NCI-H1092 treated with DMSO at 0.1 percent for 48 hours (cell line): ENCODE results near the gene CPD.
"Not testable (repeated sequence)": the region's sequence is repeated elsewhere in the genome, so short reads cannot be mapped to it uniquely, and the experiment has no call there.

Experiments used
- DNase-seq: peaks from one replicate; lab custom pipeline; 2025; lab: John Stamatoyannopoulos, UW

The CPD gene

DNA sequence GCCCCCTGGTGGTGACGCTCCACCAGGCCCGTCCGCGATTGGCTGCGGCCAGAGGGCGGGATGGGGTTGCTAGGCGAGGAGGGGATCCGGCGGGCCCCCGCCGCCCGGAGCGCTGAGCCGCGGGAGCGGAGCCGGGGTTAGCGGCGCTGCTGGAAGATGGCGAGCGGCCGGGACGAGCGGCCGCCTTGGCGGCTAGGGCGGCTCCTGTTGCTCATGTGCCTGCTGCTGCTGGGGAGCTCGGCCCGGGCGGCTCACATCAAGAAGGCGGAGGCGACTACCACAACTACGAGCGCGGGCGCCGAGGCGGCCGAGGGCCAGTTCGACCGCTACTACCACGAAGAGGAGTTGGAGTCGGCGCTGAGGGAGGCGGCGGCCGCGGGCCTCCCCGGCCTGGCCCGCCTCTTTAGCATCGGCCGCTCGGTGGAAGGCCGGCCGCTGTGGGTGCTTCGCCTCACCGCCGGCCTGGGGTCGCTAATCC lies at the start of gene CPD:
CPD (plus strand) TSS at position 103 of the 478 bp plus-strand sequence; CDS start at position 157, 54 bp downstream.
- peak; percentile 92 for DNase-seq

DNA sequence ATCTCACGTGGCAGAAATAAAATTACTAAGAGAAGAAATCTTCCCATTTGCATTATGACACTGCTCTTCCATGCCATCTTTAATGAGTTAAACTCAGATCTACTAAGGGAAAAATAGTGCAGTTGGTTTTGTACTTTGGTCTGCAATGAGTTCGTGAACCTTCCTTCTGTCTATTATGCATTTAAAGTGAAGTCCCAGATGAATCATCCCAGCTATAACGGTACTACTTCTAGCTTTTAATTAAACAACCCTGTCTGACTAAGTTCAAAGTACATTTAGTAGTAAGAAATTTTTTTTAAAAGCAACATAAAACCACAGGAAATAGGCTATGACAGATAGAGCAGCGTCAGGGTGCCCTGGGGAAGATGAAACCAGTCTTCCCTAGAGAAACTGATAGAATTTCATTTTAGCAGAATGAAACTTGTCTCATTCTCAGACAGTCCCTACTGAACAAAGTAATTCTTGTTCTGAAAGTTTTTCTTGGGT lies 46.6 kb upstream of the CPD start:
- DNase-seq: no peak

DNA sequence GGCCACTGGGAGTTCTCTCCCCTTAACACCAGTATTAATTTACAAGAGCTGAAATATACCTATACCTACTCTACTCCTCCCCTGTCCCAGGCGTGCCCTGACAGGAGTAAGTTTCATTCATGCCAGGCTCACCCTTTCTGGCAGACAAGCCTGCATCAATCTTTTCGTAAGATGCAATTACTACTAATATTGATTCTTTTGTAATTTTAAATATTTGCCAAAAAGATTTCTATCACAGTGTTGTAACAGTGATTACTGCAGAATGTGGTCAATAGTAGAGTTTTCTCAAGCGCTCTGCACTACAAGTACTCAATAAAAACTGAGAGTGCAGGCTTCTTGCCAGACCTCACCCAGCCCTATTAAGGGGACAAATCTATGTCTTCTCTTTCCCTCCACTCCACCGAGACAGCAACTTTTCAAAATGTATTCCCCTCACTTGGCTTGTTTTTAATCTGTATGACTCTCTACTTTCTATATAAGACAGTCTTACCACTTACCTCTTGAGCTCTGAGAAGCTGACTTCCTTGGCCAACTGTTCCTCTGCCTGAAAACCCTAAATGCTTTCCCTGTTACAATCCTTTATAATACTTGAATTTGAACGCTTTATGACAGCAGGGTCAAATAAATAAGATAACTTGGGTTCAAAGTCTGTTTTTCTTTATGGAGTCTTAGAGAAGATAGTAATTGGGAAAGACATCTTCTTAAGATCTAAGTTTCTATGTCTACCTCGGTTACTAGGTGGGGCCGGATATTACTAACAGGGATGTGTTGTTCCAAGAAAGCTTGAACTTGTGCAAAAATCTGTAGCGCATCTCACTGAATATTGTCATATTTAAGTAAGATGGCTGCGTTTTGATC lies 45.0 kb upstream of the CPD start, which contains the start of gene TMIGD1:
TMIGD1 (minus strand) TSS at position 555 of the 858 bp plus-strand sequence. CDS start 1,924 bp downstream, outside the sequence.
- no peak for DNase-seq

DNA sequence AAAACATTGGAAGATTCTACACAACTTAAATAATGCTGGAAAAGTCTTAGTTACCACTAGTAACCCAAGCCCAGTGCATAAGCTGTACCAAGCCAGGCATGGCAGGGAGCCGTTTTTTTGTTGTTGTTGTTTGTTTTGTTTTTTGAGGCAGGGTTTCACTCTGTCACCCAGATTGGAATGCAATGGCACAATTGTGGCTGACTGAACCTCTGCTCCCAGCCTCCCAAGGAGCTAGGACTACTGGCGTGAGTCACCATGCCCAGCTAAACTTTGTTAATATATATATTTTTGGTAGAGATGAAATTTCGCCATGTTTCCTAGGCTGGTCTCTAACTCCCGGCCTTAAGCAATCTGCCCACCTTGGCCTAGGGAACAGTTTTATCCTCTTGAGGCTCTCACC lies 44.3 kb upstream of the CPD start:
- no peak for DNase-seq

DNA sequence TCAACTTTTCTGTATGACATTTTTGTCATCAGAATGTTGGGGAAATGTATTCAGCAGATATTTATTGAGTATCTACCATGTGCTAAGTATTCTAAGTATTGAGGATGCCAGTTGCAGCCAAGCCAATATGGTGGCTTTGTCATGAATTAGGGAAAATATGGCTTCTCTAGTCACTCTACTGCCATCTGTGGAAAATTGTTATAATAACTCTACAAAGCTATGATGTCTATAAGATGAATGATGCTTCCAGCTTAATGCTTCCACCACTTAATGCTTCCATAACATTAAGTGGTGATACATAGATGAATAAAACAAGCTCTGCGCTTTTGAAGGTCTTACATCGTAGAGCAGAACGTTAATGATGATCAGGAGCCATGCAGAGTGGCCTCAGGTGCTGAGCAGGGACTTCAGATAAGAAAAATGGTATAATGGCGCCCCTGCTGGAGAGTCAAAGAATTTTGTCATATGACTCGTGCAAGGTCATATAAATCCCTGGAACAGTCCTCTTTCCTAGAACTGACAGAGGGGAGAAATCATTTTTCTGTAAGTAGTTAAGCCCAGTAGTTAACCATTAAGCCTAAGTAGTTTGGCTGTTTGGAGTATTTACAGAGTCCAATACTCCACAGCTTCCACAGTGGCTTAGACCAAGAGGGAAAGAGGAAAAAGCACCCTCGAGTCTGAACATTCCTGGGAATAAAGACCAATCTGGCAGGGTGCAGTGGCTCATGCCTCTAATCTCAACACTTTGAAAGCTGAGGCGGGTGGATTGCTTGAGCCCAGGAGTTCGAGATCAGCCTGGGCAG lies 42.2 kb upstream of the CPD start:
- DNase-seq: peak; percentile 73

DNA sequence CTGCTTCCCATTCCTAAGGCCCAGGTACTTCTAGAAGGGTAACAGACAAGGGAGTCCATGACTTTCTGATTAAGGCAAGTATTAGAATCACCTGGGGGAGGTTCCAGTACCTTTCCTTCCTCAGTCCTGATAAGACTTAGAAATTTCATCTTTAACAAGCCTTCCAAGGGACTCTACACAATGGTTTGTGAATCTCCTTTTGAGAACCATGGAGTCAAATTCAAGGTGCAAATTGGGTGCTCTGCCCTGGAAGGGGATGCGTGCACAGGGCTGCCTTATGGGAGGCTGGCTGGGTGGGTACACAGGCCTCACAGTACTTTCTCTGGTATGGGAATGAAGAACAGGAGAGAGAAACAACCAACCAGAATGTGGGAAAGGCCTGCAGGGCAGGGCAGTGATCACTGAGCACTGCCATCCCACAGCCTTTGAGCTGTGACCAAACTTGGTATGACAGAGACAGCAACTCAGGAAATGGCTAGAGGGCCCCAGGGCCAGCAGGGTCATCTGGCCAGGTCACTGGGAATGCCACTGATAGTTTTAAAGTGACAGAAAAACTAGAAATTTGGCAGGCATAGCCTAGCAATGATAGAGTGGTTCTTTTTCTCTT lies 41.2 kb upstream of the CPD start:
- no peak for DNase-seq

DNA sequence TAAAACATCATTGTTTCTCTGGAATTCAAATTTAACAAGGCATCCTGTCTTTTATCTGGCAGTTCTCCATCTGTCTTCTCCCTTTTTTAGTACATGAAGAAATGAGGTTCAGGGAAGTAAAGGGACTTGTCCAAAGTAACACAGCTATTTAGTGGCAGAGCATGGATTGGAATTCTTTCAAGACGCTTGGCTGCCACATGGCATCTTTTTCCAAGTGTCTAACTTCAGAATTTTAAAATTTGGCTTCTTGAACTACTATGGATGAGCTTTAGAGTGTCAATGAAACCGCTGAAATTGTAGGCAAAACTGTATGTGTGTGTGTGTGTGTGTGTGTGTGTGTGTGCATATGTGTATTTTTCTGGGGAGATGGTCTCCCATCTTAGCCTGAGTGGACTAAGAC lies 39.6 kb upstream of the CPD start:
- no peak for DNase-seq

DNA sequence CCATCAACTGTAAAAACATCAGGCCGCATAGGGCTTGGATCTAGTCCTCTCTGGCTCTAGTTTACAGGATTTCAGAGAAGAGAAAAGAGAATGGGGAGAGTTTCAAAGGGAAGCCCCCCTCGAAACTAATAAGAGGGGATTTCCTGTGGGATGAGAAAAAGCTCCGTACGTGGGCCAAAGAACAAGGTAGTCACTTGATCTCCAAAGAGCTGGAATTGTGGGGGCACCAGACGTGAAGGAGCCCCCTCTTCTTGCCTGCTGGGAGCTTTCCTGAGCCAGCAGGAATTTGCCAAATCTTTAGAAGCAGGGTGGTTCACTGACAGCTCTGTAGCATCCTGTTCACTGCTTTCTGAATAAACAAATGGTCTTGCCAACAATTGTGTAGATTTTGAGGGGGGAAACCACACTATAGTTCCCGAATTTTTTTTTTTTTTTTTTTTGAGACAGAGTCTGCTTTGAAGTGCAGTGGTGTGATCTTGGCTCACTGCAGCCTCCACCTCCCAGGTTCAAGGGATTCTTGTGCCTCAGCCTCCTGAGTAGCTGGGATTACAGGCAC lies 37.8 kb upstream of the CPD start:
- DNase-seq: no peak

DNA sequence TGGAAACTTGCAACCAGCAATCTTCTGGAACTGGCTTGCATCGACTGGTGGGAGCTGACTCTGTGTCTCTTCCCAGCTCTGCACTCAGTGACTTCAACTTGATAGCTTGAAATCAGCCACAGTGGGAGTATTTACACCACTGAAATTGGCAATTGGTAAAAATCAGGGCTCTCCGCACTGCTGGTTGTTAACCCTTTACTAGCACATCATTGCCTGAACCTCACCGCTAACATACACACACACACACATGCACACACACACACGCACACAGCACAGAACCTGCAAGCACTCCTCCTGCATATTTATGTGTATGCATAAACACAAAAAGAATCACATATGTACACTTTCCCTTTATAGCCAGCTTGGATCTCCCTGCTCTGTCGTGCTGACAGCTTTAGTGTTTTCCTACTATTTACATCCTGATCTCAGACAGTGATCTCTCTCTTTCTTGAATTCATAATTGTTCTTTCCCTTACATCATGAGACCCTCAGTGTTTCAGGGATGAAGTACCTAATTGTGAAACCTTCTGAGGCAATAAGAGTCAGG lies 37.0 kb upstream of the CPD start:
- no peak for DNase-seq

DNA sequence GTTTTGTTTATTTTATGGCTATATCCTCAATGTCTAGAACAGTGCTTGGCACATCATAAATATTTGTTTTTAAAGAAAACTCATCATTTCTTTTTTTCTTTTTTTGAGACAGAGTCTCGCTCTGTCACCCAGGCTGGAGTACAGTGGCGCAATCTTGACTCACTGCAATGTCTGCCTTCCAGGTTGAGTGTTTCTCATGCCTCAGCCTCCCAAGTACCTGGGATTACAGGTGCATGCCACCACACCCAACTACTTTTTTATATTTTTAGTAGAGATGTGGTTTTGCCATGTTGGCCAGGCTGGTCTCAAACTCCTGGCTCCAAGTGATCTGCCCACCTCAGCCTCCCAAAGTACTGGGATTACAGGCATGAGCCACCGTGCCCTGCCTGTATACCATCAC lies 35.5 kb upstream of the CPD start:
- not testable (repeated sequence) for DNase-seq

DNA sequence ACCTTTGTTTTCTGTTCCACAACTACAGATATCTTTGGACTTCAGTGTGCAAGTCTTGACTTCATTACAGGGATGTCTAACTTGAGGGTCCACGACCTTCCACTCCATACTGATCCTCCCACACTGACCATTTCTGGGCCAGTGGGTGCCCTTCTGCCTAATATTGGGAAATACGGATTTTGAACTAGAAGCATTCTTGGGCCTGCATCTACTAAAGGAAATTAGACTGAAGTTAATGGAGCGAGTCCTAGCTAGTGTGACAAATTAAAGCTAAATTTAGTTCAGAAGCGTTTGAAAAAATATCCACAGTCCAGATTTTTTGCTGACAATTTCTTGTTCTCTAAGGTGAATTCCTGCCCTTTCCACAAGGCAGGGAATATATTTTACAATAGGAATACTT lies 34.9 kb upstream of the CPD start:
- DNase-seq: no peak

DNA sequence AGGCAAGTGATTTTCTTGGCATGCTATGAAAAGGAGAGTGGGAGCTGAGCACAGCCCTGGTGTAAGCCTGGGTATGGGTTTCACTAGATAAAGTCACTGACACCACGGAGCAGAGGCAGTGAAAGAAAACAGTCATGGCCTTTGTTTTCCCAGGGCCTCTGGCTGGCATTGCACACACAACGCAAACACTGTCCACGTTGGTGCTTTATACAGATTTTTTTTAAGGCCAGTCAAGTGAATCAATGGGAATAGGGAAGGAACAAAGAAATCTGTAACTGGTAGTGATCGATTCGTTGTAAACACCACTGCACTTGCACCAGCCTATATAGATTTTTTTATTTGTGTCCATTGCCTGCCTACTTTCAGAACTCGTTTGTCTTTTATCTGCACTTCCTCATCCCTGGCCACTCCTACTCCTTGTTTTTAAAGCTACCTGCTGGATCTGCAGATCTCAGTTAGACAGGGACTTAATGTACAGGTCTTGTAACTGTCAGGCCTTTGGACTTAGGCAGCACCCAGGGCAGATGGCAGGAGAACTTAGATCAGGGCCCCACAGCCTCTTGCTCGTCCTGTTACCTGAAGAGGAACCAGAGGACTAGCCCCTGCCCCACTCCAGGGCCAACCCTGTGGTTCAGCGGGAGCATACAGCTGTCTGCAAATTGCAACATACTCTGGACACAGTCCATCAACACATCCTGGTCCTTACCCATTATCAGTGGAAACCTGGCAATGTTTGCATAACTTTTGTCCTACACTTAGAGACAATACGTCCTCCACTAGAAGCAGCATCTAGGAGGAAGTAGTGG lies 34.2 kb upstream of the CPD start:
- peak; percentile 87 for DNase-seq

DNA sequence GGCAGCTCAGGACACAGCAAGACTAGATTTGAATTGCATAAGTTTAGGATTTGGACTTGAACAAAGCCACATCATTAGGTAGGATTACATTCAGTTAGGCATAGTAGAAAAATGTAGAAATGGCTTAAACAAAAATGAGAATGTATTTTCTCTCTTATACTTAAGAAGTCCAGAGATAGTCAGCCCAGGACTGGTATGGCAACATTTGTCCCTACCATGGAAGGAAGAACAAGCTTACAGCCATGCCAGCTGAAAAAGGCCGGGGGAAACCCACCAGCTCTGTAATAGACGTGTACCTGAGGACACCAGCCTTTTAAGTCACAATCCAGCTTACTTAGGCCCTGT lies 33.7 kb upstream of the CPD start:
- DNase-seq: no peak

DNA sequence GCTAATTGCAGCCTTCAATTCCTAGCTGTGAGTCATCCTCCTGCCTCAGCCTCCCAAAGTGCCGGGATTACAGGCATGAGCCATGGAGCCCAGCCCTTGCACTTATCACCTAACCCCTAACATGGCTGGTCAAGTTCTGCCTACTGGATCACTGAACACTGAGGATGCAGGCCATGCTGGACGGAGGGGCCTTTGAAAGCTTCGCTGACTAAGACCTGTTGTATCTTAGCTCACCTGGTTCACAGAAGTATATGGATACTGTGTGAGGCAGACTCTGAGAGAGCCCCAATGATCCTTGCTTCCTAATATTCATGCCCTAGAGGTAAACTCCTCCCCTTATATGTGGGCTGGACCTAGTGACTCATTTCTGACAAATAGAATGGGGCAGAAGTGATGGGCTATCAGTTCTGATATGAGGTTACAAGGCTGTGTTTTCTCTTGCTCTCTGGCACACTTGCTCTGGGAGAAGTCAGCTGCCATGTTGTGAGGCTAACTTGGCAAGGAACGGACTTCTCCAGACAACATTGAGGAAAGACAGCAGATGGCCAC lies 33.1 kb upstream of the CPD start:
- DNase-seq: no peak

DNA sequence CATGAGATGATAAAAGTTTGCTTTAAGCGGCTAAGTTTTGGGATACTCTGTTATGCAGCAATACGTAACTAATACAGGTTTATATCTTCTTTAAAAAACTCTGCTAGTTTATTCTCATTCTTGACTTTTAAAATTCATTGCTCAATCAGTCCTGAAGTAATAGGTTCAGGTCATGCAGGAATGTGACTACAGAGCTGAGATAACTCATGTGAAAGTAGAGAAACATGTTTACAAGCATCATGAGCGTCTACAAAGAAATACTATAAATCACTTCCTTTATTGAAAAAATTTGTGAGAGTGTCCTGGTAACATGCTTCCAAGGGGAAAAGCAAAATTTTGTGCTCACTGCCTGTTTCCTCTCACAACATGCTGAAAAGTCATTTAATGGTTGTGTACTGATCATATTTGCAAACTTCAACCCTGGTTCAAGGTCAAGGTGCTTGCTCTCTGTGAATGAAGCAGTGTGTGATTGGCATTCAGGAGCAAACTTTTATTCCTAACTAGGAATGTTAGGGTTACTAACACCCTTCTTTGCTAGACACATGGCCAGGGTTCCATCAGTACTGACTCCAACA lies 32.4 kb upstream of the CPD start:
- DNase-seq: no peak

DNA sequence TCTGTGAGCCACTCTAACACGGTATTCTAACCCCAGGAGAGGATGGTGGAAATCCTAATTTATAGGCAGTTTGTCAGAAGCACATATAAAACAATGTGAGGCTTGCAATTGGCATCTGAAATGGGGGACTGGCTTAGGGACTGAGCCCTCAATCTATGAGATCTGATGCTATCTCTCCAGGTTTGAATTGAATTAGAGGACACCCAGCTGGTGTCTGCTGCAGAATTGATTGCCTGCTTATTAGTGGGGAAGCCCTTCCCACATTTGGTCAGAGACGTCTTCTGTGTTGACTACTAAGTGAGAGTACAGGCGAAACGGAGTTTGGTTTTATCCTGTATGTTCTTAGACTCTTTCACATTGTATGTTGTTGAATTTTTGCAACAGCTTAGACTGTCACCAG lies 31.2 kb upstream of the CPD start:
- DNase-seq: no peak

DNA sequence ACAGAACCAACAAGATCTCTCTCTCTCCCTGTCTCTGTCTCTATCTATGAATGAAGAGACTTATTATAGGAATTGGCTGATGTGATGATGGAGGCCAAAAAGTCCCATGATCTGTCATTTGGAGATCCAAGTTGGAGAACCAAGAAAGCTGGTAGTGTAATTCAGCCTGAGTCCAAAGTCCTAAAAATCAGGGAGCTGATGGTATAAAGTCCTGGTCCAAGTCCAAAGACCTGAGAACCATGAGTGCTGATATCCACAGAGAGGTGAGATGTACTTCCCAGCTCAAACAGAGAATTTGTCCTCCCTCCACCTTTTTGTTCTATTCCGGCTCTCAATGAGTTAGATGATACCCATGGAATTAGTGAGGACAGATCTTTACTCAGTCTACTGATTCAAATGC lies 29.5 kb upstream of the CPD start:
- no peak for DNase-seq

DNA sequence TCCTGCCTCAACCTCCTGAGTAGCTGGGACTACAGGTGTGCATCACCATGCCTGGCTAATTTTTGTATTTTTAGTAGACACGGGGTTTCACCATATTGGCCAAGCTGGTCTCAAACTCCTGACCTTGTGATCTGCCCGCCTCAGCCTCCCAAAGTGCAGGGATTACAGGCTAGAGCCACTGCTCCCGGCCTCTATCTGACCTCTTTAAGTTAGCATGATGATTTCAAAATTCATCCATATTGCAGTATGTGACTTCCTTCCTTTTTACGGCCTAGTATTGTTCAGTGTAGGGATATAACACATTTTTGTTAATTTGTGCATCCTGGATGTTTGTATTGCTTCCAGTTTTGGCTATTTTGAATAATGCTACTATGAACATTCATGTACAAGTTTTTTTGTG lies 27.5 kb upstream of the CPD start:
- not testable (repeated sequence) for DNase-seq

DNA sequence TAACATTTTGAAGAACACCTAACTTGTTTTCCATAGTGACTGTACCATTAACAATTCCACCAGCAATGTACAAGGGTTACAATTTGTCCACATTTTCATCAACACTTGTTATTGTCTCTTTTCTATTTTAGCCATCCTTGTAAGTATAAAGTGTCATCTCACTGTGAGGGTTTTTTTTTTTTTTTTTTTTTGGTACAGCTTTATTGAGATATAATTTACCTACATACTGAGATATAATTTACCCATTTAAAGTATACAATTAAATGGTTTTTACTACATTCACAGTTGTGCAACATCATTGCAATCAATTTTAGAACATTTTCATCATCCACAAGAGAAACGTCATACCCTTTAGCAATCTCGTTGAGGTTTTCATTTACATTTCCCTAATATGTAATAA lies 27.0 kb upstream of the CPD start:
- no peak for DNase-seq

DNA sequence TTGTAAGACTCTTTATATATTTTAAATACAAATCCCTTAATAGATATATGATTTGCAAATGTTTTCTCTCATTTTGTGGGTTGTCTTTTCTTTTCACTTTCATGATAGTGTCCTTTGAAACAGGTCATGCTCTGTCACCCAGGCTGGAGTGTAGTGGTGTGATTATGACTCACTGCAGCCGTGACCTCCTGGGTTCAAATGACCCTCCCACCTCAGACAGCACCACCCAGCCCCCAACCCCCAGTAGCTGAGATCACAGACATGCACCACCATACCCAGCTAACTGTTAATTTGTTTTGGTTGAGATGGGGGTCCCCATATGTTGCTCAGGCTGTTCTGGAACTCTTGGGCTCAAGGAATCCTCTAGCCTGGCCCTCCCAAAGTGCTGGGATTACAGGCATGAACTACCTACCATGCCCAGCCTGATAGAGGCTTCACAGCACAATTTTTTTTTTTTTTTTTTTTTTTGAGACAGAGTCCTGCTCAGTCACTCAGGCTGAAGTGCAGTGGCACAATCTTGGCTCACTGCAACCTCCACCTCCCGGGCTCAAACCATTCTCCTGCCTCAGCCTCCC lies 26.4 kb upstream of the CPD start:
- no peak for DNase-seq
